Measurements from ENCODE around the gene PDE6C. TPM values are rescaled to one million over a fixed set of nuclear protein-coding genes. Genes with fewer than 3 reads are reported as not detected.

PDE6C gene
- total and polyA plus RNA-seq, 8 donors: not detected

DNA sequence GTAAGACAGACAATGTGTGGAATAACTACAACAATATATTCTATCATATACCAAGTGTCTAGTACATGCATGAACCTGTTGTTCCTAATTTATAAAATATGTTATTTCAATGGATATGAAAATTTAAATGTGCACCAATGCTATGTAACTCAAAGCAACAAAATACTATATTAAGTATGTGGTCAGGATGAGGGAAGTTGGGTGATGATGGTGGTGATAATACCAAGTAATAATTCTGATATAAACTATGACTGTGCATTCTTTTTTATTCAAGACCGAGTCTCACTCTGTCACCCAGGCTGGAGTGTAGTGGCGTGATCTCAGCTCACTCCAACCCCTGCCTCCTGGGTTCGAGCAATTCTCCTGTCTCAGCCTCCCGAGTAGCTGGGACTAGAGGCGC, 92.1 kb downstream of the PDE6C start:
- H3K9me3 ChIP-seq: no peaks in the 10 kb centered on the region
- DNase-seq: no peak
- peaks cover 9 to 33% (median 19%) of the 10 kb centered on the region in 4 donors for H3K4me1 ChIP-seq
- intact Hi-C loops (cut with DNase I; ENCODE audit: low total_unique reads): loop anchor here (5.0 kb wide), 1 partner anchor 113 kb away; no protein-coding TSS in a partner anchor
- no peak overlapping the region for H3K4me3 ChIP-seq
- H3K36me3 ChIP-seq: peaks cover 2 to 5% (median 4%) of the 10 kb centered on the region in 4 donors
- no peaks in the 10 kb centered on the region for H3K27me3 ChIP-seq
- H3K27ac ChIP-seq: no peak overlapping the region
- WGBS, 5 donors: 92 to 99% (median 95%) methylated on average over 5 of the region's 5 CpGs
- TF ChIP-seq EP300 (IDR thresholded peaks at IDR 0.05): no peak
- TF ChIP-seq, protein P1, sequence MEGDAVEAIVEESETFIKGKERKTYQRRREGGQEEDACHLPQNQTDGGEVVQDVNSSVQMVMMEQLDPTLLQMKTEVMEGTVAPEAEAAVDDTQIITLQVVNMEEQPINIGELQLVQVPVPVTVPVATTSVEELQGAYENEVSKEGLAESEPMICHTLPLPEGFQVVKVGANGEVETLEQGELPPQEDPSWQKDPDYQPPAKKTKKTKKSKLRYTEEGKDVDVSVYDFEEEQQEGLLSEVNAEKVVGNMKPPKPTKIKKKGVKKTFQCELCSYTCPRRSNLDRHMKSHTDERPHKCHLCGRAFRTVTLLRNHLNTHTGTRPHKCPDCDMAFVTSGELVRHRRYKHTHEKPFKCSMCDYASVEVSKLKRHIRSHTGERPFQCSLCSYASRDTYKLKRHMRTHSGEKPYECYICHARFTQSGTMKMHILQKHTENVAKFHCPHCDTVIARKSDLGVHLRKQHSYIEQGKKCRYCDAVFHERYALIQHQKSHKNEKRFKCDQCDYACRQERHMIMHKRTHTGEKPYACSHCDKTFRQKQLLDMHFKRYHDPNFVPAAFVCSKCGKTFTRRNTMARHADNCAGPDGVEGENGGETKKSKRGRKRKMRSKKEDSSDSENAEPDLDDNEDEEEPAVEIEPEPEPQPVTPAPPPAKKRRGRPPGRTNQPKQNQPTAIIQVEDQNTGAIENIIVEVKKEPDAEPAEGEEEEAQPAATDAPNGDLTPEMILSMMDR (IDR thresholded peaks at IDR 0.05): no peak
- TF ChIP-seq POLR2A (IDR thresholded peaks at IDR 0.05): no peak
- no peak for TF ChIP-seq POLR2AphosphoS5 (IDR thresholded peaks at IDR 0.05)

DNA sequence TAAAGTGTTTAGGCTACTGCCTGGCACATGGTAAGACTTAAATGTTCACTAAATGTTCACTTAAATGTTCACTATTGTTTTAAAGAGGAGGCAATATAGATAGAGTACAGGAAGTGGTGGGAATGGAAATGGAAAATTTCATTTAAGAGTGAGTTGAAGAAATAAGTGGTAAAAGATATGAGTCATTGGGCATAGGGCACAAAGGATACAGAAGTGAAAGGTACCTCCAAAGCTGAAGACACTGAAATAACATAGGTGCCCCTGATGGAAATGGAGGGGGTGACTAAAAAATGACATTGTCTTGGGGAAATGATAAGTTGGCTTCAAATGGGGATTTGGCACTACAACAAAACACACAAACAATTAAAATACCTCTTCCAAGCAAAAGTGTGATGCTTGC, 95.3 kb downstream of the PDE6C start:
- Histone ChIP-seq H3K4me1 (peaks cover 0 to 11% (median 4%) of the 10 kb centered on the region in 4 donors), H3K27me3 (no peaks in the 10 kb centered on the region), H3K4me3 (no peak overlapping the region), H3K36me3 (no peaks in the 10 kb centered on the region), H3K9me3 (no peaks in the 10 kb centered on the region), H3K27ac (no peak overlapping the region)
- DNase-seq: no peak
- intact Hi-C loops (cut with DNase I; ENCODE audit: low total_unique reads): no loop called here
- TF ChIP-seq, protein P1 (IDR thresholded peaks at IDR 0.05): no peak
- TF ChIP-seq EP300 (IDR thresholded peaks at IDR 0.05): no peak
- no peak for TF ChIP-seq POLR2AphosphoS5 (IDR thresholded peaks at IDR 0.05)

DNA sequence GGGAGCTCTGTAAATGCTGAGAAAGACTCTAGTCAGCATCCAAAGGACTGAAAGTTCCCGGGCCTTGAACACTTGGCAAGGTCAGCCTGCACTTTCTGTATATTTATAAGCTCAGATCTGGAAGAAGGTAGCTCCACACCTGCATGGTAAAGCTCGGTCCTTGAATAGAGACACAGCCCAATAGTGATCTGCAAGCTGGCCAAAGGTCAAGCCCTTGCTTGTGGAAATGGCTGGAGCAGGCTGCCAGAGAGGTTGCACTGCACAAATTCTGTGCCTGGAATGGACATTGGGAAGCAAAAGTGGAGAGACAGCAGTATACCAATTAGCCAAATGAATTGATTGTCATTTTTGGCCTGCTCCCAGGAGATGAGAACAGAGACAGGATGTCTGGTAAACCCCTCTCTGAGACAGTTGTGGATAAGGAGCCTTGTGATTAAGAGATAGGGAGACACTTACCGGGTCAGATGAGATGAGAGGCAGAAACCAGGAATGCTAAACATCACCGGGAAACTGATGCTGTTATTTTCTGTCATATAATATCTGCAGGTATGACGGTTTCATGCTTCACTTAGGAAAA, 98.1 kb downstream of the PDE6C start:
- 65 to 74% (median 71%) methylated on average over 5 of the region's 5 CpGs for WGBS, 5 donors
- no peaks in the 10 kb centered on the region for H3K27me3 ChIP-seq
- DNase-seq: no peak
- intact Hi-C loops (cut with DNase I; ENCODE audit: low total_unique reads): no loop called here
- no peak overlapping the region for H3K27ac ChIP-seq
- no peaks in the 10 kb centered on the region for H3K4me1 ChIP-seq
- no peaks in the 10 kb centered on the region for H3K36me3 ChIP-seq
- no peak for TF ChIP-seq POLR2AphosphoS5 (IDR thresholded peaks at IDR 0.05)
- no peaks in the 10 kb centered on the region for H3K9me3 ChIP-seq
- H3K4me3 ChIP-seq: no peak overlapping the region

DNA sequence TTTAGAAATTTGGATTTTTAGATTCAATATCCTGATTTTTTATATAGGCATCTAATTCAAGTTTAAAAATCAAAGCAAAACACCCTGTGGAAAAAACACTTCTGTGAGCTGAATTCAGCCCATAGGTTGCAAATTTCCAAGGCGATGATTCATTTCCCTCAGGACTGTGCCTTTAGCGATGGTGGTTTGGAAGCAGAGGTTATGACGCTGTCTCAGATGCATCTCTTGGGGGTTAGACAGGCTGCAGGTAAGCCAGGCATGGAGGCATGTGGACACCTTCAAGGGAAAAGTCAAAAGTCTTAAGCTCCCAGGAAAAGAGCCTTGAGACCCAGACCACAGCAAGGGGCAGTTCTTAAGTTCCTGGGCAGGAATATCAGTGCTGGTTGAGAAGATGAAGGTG, 99.6 kb downstream of the PDE6C start:
- H3K36me3 ChIP-seq: no peaks in the 10 kb centered on the region
- H3K4me3 ChIP-seq: no peak overlapping the region
- no peak for DNase-seq
- WGBS, 5 donors: 64 to 89% (median 77%) methylated on average over 3 of the region's 3 CpGs
- TF ChIP-seq, protein P1 (IDR thresholded peaks at IDR 0.05): no peak
- TF ChIP-seq POLR2A (IDR thresholded peaks at IDR 0.05) (no peak), EP300 (IDR thresholded peaks at IDR 0.05) (no peak), POLR2AphosphoS5 (IDR thresholded peaks at IDR 0.05) (no peak)
- no peaks in the 10 kb centered on the region for H3K9me3 ChIP-seq
- intact Hi-C loops (cut with DNase I; ENCODE audit: low total_unique reads): no loop called here
- H3K4me1 ChIP-seq: no peaks in the 10 kb centered on the region
- H3K27ac ChIP-seq: no peak overlapping the region
- H3K27me3 ChIP-seq: no peaks in the 10 kb centered on the region

DNA sequence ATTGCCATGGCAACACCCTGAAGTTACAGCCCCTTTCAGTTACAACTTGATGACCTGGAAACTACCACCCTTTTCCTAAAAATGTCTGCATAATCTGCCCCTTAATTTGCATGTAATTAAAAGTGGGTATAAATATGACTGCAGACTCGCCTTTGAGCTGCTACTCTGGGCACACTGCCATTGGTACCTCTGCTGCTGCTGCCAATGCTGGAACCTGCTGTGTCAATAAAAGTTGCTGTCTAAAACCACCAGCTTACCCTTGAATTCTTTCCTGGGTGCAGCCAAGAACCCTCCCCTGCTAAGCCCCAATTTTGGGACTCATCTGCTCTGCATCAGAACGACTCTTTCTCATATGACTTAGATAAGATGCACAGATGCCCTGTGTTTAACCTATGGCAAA, 100.3 kb downstream of the PDE6C start:
- Histone ChIP-seq H3K4me3 (no peak overlapping the region), H3K27ac (no peak overlapping the region), H3K9me3 (no peaks in the 10 kb centered on the region), H3K4me1 (no peaks in the 10 kb centered on the region), H3K27me3 (no peaks in the 10 kb centered on the region), H3K36me3 (no peaks in the 10 kb centered on the region)
- DNase-seq: no peak
- 42 to 63% (median 52%) methylated on average over 2 of the region's 2 CpGs for WGBS, 5 donors
- no peak for TF ChIP-seq EP300 (IDR thresholded peaks at IDR 0.05)
- TF ChIP-seq, protein P1 (IDR thresholded peaks at IDR 0.05): no peak
- TF ChIP-seq POLR2AphosphoS5 (IDR thresholded peaks at IDR 0.05): no peak
- no peak for TF ChIP-seq POLR2A (IDR thresholded peaks at IDR 0.05)
- intact Hi-C loops (cut with DNase I; ENCODE audit: low total_unique reads): no loop called here
